NCI-H345 (cell line): ENCODE results near the gene SRGAP3.

Source experiments
- DNase-seq: peaks from one replicate; lab custom pipeline; 2025; lab: John Stamatoyannopoulos, UW

SRGAP3 gene

DNA sequence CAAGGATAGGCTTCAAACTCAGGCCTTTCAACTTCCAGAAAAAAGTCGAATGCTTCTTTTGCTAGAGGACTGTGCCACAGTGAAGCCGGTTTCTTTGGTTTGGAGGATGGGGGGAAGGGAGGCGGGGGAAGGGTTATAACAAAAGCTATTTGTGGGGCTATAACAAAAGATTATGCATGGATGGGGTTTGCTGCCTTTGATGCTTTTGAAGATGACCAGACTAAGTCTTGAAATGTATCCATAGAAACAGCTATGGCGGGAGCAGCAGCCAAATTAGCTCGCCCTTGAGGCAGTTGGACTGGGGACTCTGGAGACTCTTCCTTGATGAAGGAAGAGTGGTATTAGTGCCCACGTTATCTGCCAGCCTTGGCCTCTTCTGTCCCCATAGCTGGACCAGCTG is 47.5 kb downstream of the SRGAP3 start:
- DNase-seq, result no peak

DNA sequence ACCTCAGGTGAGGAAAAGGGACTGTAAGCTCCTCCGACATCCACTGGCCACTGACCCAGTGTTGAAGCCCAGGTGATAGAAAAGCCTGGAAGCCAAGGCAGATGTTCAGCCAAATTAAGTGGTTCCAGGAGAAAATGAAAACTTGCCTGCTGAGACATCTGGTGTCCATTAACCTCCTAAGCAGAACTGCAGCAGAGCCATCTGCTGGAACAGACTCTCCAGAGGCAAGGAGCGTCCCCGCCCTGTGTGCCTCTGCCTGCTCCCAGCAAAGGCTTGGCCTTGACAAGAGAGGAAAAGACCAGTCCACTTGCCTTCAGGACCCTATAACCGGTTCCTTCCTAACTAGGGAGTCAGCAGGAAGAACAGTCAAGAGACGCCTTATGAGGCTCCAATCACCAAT is 48.2 kb downstream of the SRGAP3 start:
- no peak for DNase-seq

DNA sequence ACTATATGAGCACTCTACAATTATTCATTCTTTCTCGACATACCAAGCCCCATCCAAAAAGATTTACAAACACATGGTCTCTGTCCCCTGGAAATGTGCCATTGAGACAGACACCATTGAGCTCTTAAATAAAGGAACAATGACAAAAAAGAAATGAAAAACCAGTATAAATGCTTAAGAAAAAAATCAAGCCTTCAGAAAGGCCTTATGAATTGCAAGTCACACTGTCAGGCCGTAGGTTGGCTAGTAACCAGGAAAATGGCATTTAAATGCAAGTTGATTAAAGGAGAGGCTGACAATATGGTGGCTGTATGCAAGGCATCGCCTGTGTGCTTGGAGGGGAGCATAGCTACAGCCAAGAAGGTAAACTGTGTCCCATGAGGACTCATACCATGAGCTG is 49.7 kb downstream of the SRGAP3 start:
- DNase-seq, result no peak

DNA sequence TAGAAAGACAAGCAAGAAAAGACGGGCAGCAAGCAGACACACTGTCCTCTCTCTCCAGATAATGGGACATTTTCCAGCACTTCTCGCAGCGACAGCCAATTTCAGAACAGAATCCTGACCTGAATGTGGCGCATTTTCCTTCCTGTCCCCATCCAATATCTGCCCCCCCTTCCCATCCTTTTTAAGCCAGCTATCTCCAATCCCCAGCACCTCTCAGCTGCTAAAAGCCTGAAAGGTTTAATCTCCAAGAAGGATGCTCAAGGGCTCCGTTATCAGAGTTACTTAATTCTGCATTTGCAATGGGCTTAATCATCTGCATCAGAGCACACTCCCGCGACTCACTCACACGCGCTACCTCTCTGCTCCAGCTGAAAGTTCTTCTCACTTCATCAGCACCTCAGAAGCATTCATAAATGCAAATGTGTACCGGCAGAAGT is 50.5 kb downstream of the SRGAP3 start:
- DNase-seq, result no peak

DNA sequence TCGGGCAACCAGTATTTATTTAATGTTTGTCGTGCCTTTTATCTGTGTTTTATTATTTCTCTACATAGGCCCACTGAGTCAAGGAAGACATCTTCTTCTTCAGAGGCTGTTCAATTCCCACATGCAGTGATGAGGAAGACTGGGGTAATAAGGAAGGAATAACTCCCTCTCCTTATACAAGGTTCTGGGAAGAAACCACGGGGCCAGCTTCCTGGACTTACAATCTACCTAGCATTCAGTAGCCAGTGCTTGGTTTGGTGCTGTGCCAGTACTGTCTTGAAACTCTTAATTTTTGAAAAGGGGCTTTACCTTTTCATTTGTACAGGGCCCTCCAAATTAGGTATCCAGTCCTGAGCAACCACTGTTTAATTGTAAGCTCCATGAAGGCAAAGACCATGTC is 51.2 kb downstream of the SRGAP3 start:
- no peak for DNase-seq

DNA sequence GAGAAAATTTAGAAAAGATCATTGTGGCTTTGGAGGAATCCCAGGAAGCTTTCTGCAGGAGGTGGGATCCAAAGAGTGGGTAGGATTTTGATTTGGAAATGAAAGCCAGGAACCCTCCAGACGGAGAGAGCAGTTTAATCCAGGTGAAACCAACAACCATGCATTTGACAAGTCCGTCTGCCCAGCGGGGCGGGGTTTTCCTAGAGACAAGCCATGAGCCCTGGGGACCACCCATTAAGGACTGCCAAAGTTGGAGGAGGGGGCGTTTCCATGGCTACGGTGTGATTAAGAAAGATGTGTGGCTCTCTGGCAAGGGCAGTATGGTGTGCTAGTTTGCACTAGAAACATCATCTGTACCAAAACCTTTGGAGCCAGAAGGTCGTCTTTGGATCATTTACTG is 53.4 kb downstream of the SRGAP3 start:
- no peak for DNase-seq

DNA sequence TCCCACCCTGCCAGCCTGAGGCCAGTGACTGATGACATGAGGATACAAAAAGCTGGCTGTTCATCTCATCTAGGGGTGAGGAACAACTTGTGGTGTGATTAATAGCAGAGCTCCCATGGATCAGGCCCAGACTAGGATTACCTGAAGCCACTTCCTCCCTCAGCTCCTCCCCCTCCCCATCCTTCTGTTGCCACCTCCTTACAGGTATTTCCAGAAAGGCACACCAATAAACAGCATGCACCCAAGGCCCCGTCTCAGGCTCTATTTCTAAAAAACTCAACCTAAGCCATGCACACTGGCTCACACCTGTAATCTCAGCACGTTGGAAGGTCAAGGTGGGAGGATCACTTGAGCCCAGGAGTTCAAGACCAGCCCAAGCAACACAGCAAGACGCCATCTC is 54.1 kb downstream of the SRGAP3 start:
- no peak for DNase-seq

DNA sequence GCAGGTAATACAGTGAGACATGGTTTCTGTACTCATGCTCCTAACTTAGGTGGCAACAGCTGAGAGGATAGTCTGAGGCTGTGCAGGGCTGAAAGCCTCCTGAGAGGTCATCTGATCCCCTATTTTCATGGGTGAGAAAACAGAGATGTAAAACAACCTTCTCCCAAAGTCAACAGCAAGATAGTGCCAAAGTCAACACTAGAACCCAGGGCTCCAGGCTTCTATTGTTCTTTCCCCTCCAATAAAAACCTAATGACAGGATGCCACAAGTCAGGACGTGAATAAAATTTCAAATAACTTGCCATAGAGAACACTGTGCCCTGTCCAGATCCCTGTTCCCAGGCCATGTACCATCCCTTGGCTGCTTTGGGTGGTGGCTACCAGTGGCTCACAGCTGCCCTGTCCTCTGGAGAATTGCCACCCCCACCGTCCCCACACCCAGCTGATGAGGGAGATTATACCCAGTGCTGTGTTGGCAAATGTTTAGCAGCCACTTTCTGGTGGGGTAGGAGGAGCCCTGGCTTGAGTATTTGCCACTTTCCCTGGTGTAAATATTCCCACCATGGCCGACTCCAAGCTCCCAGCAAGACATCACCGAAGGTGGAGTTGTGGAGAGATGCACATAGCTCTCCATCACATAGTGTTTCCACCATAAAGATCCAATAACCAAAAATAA is 54.8 kb downstream of the SRGAP3 start:
- peak; percentile 90 for DNase-seq

DNA sequence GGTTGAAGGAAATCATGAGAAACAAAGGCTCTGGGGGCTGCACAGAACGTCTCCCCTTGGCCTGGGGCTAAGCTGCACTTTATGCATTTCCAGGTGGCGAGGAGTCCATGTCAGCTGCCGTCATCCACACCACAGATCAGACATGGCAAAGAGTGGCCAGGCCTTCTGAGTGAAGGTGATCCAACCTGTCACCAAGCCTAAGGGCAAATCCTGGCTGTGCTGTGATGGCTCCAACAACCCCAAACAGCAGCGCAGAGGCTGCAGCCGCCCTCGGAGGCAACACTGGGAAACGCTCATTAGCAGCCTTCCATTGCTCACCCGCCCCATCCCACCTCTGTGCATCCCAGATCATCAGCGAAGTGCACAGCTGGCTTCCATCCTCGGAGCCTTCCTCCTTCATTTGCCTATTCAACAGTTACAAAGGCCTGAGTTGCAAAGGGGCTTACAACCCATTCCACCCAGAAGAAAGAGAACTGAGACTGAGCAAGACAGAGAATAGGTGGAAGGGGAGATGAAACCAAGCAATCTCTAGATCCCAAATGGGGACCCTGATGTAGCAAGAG is 55.7 kb downstream of the SRGAP3 start:
- no peak for DNase-seq

DNA sequence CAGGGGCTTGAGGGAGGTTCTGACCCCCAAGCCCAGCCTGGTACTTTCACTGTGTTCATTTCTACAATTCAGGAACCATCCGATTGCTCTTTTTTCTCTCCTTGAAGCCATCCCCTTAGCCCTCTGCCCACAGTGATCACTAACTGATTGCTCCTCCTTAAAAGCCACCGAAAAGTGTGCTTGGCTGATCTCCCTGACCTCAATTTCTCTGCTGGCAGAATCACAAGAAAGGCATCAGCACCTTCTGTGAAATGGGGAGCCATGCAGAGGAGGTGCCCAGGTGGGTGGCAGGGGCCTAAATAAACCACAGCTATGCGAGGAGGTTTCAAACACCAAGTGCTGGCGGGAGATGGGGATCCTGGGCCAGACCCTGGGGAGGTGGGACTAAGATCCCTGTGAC is 56.2 kb downstream of the SRGAP3 start:
- no peak for DNase-seq

DNA sequence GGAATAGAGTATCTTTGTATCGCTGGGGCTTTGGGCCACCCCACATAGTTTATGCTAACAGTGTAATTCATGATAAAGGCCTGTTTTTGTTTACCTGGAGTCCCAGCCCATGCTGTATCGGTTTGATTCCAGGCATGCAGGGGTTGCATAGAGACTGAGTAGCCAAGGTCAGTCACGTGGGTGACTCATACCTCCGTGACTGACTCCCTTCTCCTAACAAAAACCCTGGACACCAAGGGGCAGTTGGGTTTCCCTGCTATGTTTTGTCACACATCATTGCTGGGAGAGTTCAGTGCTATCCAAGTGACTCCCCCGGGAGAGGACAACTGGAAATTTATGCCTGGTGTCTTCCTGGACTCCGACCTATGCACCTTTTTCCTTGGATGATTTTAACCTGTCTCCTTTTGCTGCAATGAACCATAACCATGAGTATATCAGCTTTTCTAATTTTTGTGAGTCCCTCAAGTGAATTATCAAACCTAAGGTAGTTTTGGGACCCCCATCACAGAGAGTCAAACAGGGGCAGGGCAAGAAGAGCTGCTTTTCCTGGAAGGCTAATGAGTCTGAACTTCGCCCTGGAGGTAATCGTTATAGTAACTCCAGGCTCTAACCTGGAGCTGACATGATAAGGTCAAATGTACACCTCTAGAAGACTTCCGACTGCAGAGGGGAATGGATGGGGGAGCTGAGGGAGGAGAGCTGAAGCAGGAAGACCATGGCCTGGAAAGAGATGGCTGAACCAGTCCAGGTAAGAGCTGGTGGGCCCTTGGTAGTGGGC is 57.0 kb downstream of the SRGAP3 start:
- DNase-seq, result no peak

DNA sequence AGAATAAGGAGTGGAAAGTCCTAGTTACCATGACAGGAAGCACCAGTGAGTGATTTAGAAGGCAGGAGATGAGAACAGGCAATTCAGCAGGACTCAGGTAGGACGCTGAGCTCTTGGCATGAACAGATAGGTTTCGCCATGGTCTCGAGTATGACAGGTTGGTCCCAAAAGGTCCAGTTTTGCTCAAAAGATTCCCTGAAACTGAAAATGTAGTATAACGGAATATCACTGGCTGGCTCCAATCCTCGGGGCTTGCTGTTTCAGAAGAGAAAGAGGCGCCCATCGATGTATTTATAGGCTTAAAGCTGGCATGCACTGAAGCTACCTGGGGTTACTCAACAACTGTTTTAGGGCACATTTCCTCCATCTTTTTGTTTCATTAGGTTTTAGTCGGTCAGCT is 59.2 kb downstream of the SRGAP3 start:
- DNase-seq, result no peak

DNA sequence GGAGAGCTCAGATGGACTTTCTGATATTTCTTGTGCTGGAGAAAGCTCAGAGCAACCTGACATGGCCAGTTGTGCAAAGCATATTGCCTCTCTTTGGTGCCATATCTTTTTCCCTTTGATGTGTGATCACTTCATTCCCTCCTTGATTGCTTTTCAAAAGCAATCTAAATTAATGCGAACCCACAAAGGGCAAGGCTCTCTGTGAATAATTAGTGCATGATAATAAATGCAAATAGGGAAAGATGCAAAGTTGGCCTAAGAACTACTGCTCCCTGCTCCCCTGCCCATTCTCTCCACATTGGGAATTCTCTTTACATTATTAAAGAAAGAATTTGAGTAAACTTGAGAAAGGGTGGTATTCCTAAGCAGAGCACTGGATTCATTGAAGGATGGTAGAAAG is 60.9 kb downstream of the SRGAP3 start:
- DNase-seq, result no peak

DNA sequence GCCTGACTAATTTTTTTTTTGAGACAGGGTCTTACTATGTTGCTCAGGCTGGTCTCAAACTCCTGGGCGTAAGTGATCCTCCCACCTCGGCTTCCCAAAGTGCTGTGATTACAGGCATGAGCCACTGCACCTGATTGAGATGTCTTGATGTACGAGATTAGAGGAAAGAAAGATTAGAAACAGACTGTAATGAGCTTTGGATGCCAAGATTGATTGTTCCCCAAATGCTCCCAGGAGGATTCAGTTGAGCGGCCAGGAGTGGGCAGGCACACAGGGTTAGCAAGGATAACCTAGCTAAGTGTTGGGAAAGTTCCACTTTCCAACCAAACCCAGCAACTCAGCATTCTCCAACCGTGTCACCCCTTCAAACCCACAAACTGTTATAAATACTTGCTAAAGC is 63.7 kb downstream of the SRGAP3 start:
- no peak for DNase-seq

DNA sequence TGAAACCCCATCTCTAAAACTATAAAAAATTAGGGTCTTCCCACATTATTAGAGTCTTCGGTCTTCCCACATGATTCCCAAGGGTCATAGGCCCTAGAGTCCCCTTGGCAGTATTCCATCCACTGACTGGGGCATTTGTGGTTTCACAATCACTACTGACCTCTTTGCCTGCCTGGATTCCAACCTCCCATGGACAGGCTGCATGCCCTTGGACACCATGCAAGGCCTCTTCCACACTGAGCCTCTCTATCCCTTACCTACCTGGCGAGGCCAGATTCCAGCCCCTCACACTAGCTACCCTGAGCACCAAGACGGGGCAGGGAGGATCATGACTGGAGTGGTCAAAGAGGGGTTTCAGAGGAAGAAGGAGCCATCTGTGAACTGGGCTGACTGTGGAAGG is 64.4 kb downstream of the SRGAP3 start:
- DNase-seq, result no peak

DNA sequence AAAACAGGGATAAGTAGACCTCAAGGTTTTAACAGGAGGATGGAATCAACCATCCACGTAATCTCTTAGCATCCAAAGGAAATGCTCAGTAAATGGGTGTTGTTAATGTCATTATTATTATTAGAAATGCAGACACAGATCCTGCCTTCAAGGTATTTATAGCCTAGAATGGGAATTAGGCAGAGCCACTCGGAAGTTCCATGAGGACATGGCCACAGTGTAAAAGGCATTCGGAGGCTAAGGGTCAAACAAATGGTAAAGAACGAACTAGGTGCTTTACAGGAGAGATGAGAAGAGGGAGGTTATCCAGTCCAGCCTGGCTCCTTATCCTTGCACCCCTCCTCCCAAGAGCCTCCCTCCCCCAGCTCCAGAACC is 65.0 kb downstream of the SRGAP3 start:
- no peak for DNase-seq

DNA sequence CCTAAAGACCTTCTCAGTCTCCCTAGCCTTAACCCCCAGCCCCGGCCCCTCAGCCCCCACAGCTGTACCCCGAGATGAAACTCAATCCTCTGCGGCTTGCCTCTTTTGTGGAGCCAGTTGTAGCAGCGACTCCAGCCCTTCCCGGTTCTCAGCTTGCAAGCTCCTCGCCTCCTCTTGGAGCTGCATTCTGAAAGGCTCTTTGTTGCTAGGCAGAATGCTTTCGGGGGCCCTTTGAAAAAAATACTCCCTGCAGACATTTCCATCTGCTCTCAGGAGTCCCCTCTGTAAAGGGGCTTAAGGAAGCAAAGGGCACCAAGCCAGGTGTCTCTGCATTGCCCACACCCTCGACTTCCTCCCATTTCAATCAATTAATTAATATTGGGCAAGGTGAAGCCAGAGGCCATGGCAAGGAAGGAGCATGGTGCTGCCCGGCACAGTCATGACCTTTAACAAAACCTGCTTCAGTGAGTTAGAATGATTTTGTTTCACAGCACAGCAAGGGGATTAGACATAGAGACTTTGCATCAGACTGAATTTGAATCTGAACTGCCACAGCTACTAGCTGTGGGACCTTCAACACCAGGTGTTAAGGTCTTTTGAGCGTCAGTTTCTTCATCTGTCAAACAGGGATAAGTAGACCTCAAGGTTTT is 65.5 kb downstream of the SRGAP3 start:
- DNase-seq, result no peak

DNA sequence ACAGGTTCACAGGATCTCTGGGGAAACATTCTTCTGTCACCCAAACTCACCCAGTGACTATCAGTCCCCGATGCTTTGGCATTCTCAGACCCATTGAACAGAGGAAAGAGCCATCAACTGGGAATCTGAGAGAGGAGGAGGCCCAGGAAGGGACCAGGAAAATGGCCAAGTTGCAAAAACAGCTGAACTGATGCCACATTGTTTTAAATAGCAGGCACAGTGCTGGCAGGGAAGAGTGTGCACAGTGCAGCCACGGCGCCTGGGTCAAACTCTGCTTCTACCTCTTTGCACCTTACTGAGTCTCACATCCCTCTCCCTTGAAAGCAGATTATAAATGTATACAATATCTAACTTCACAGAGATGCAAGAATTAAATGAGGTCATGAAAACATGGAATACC is 66.4 kb downstream of the SRGAP3 start:
- DNase-seq, result no peak

DNA sequence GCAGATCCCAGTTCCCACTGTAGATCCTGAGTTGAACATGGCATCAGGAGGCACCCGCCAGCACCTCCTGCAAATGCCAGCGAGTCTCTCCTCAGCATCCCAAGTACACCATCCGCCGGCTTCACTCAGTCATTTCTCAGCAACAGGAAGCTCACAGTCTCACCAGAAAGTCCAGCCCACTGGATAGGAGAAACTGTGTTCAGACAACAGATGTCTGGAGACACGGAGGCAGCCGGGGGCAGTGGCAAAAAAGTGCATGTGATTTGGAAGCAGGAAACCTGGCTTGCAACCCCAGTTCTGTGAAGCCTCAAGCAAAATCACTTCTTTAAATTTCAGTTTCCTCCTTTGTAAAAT is 68.7 kb downstream of the SRGAP3 start:
- no peak for DNase-seq

DNA sequence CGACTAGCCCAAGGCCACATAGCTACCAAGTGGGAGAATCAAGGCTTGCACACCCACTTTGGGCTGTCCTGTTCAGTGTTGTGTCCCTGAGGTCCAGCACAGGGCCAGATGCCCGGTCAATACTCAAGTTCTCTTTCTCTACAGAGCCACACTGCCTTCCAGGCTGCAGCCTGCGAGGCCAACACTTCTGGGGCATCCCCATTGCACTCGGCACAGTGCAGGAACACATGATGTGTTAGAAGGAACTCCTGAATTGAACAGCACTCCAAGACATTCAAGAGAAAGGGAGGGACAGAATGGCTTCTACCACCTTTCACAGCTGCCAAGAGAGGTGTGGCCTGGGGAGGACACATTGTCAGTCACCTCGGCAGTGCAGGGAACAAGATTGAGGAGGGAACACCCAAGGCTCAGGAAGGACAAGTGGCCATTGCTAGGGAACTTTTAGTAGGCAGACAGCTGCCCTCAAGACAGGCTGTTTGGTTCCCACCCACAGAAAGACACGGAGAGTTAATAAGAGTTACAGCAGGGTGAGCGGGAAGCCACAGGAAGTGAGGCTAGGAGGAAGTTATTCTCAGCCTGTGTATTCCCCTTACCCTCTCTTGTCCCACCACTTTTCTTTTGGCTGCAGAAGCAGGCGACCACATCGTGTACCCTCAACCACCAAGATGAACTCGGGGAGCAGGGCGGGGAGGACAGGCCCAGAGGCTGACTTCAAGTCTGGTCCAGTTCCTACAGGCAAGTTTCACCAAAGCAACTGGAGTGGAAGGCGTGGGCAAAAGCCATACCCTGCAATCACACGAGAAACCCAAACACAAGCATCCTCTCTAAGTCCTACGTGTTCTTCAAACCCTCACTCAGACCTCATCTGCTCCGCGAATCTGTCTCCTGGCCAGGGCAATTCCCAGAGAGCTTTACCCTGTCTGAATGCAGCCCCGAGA is 69.4 kb downstream of the SRGAP3 start:
- no peak for DNase-seq

DNA sequence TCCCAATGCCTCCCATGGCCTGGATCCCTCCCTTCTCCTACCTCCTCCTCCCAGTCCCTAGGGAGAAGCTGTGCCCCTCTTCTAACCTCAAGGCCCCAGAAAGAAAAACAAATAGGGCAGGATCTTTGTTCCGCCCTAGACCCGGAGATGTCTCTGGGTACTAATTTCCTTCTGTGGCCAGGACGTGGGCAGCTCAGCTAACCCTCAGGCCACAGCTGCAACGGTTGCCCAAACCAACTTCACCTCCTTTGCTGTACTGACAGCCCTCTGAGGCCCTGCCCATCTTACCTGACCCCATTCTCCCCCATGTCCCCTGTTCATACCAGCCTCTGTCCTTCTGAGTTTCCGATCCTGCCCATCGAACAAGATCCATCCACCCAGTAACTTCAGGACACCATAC is 70.7 kb downstream of the SRGAP3 start:
- DNase-seq, result no peak

DNA sequence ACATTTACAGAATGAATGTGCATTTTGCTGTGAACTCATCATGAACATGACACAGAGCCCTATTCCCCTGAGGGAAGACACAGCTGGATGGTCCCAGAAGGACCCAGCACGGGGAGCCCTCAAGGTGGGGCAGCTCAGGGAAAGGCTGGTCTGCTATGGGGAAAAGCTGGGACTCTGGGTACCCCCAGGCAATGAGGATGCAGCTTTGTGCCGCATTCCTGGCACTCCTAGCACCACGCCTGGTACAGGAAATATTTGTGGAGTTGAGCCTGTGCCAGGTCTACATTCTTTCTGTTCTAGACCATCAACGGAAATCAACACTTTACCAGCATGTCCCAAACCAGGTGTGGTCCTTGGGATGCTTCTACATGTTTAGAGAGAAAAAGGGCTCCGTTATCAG is 74.0 kb downstream of the SRGAP3 start:
- no peak for DNase-seq
